SK-N-SH treated with all-trans-retinoic acid at 6 μM for 48 hours (cell line): ENCODE results near the gene TACC3.

Source experiments
- ARNTL ChIP-seq: fragments of 450-650 bp; formaldehyde crosslinking; IDR thresholded peaks from 2 replicates; pipeline ENCODE4 v1.5.0; 2020; ENCODE audit warnings: low read depth, mild to moderate bottlenecking, moderate library complexity, borderline replicate concordance
- BACH2 ChIP-seq: fragments of 250-450 bp; sonication (Bioruptor Pico); IDR thresholded peaks from 2 replicates; pipeline ENCODE4 v1.9.0; 2021; ENCODE audit warnings: mild to moderate bottlenecking, borderline replicate concordance
- GLIS3 ChIP-seq: fragments of 250-450 bp; sonication (Bioruptor Pico); IDR thresholded peaks from 2 replicates; pipeline ENCODE4 v1.5.0; 2020; ENCODE audit warnings: mild to moderate bottlenecking, moderate library complexity
- RARB ChIP-seq: fragments of 250-450 bp; sonication (Bioruptor Pico); IDR thresholded peaks from 2 replicates; pipeline ENCODE4 v1.8.0; 2021; ENCODE audit warnings: mild to moderate bottlenecking, moderate library complexity
- ZC3H10 ChIP-seq: fragments of 250-450 bp; sonication (Bioruptor Pico); IDR thresholded peaks from 2 replicates; pipeline ENCODE4 v1.5.1; 2021; ENCODE audit warnings: mild to moderate bottlenecking, moderate library complexity
- ZFP30 ChIP-seq: fragments of 450-650 bp; formaldehyde crosslinking; IDR thresholded peaks from 2 replicates; pipeline ENCODE4 v1.5.0; 2022; ENCODE audit warnings: mild to moderate bottlenecking, moderate library complexity
- ZNF565 ChIP-seq: fragments of 450-650 bp; formaldehyde crosslinking; conservative IDR thresholded peaks from 2 replicates; pipeline ENCODE4 v1.5.0; 2020; ENCODE audit warnings: low read depth, mild to moderate bottlenecking, moderate library complexity
- TF ChIP-seq, protein P1 (sequence below): fragments of 250-450 bp; sonication (Bioruptor Pico); IDR thresholded peaks from 2 replicates; pipeline ENCODE4 v1.8.0; 2020; ENCODE audit warnings: mild to moderate bottlenecking, moderate library complexity, borderline replicate concordance

GRCh38 chr4:1785592-1785991, 64.3 kb downstream of the TACC3 start:
- TF ChIP-seq, protein P1, sequence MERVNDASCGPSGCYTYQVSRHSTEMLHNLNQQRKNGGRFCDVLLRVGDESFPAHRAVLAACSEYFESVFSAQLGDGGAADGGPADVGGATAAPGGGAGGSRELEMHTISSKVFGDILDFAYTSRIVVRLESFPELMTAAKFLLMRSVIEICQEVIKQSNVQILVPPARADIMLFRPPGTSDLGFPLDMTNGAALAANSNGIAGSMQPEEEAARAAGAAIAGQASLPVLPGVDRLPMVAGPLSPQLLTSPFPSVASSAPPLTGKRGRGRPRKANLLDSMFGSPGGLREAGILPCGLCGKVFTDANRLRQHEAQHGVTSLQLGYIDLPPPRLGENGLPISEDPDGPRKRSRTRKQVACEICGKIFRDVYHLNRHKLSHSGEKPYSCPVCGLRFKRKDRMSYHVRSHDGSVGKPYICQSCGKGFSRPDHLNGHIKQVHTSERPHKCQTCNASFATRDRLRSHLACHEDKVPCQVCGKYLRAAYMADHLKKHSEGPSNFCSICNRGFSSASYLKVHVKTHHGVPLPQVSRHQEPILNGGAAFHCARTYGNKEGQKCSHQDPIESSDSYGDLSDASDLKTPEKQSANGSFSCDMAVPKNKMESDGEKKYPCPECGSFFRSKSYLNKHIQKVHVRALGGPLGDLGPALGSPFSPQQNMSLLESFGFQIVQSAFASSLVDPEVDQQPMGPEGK (CRISPR knock-in tag) = no peak
- TF ChIP-seq ARNTL (CRISPR knock-in tag) = no peak
- TF ChIP-seq BACH2 (CRISPR knock-in tag) = no peak
- no peak for TF ChIP-seq RARB (CRISPR knock-in tag)
- no peak for TF ChIP-seq ZC3H10 (CRISPR knock-in tag)
- TF ChIP-seq ZFP30 = no peak
- no peak for TF ChIP-seq GLIS3 (CRISPR knock-in tag)
- TF ChIP-seq ZNF565 (CRISPR knock-in tag) = no peak
